Tibial nerve (tissue), 4 donors: ENCODE measurements around the gene PPP2R2D. TPM values are rescaled to one million over a fixed set of nuclear protein-coding genes. Genes with fewer than 3 reads are reported as not detected.
A peak's percentile ranks its signal among the peaks of the same experiment; 100 is the strongest.

ENCODE experiments used
- DNase-seq, 2 donors: peaks; one replicate each; pipeline ENCODE4 v3.0.0-alpha.2; 2019; ENCODE audit warnings: low spot score in 2 of 2
- H3K27ac ChIP-seq, 4 donors: fragments of 200-600 bp; sonication (generic) in 3 of 4; one replicate each; pipeline ENCODE4 v1.5.1; 2017 to 2019; ENCODE audit warnings: mild to moderate bottlenecking in 1 of 4
- H3K27me3 ChIP-seq, 2 donors: fragments of 200-600 bp; sonication (generic) in 1 of 2; one replicate each; pipeline versions ENCODE4 v1.5.1 to v1.6.0; 2017 to 2019
- H3K36me3 ChIP-seq, 3 donors: fragments of 200-600 bp; sonication (generic); one replicate each; pipeline ENCODE4 v1.5.1; 2018 to 2019
- H3K4me1 ChIP-seq, 4 donors: fragments of 200-600 bp; sonication (generic) in 3 of 4; one replicate each; pipeline ENCODE4 v1.5.1; 2017 to 2019
- H3K4me3 ChIP-seq, 4 donors: fragments of 200-600 bp; sonication (generic) in 3 of 4; one replicate each; pipeline ENCODE4 v1.5.1; 2017 to 2019; ENCODE audit warnings: mild to moderate bottlenecking in 1 of 4, moderate library complexity in 1 of 4
- H3K9me3 ChIP-seq, 4 donors: fragments of 200-600 bp; sonication (generic) in 3 of 4; one replicate each; pipeline ENCODE4 v1.5.1; 2017 to 2019
- CTCF ChIP-seq, 5 experiments: fragments of 200-600 bp in 3 of 5; fragments of 450-650 bp in 2 of 5; sonication (generic) in 3 of 5; IDR thresholded peaks; one replicate each; pipeline ENCODE4 v1.5.1; 2016 to 2019; ENCODE audit warnings: antibody characterized with exemption in 5 of 5, mild to moderate bottlenecking in 3 of 5, moderate library complexity in 2 of 5
- EP300 ChIP-seq, 2 donors: sonication (generic); formaldehyde crosslinking; IDR thresholded peaks; one replicate each; pipeline ENCODE4 v1.6.1; 2017; ENCODE audit warnings: antibody characterized with exemption in 2 of 2, mild to moderate bottlenecking in 1 of 2
- POLR2A ChIP-seq, 2 donors: fragments of 450-650 bp; IDR thresholded peaks; one replicate each; pipeline ENCODE4 v1.6.1; 2017; ENCODE audit warnings: antibody characterized with exemption in 2 of 2, mild to moderate bottlenecking in 2 of 2, moderate library complexity in 2 of 2
- WGBS, 2 donors: methylation state at CpG; one replicate each; pipeline ENCODE4 v1.1.5; 2018; 5-methylcytosine and 5-hydroxymethylcytosine counted together
- total RNA-seq, 4 donors: library from RNA; depleted of rRNA; stranded (reverse); fragments of >200 nt; gene quantifications; one replicate each; pipeline ENCODE4 v1.1.0, GENCODE V29; 2016

PPP2R2D gene
- total RNA-seq, 4 donors from 2014 or later, result 22.9 to 35.1 (median 28.9) TPM

- Histone ChIP-seq H3K27me3 (peaks cover 0 to 13% of the 10 kb centered on the region in 2 donors), H3K4me1 (peaks cover 0 to 56% (median 29%) of the 10 kb centered on the region in 4 donors), H3K9me3 (no peaks in the 10 kb centered on the region), H3K36me3 (peaks cover 0 to 9% (median 0%) of the 10 kb centered on the region in 3 donors), H3K4me3 (peak overlapping the region; percentile 55 to 99 (median 72)), H3K27ac (peak overlapping the region; percentile 82 to 98 (median 92))
- TF ChIP-seq EP300 (IDR thresholded peaks at IDR 0.05), result peak in 1 of 2 donors; percentile 32
- no peak for TF ChIP-seq POLR2A (IDR thresholded peaks at IDR 0.05)
- no peak for TF ChIP-seq CTCF (IDR thresholded peaks at IDR 0.05)
- WGBS, 2 donors, result 1 to 2% methylated on average over 31 to 57 of the region's 83 CpGs
- peak in 1 of 2 donors; percentile 18 for DNase-seq
Measured at GRCh38 chr10:131901181-131901829, 497 bp downstream of the PPP2R2D start.

GRCh38 chr10:131902211-131902610 lies 1.4 kb downstream of the PPP2R2D start:
- WGBS, 2 donors, result 46 to 49% methylated on average over 5 of the region's 5 CpGs
- Histone ChIP-seq H3K4me1 (peaks cover 0 to 58% (median 30%) of the 10 kb centered on the region in 4 donors), H3K27me3 (peaks cover 0 to 13% of the 10 kb centered on the region in 2 donors), H3K4me3 (peak overlapping the region in 3 of 4 donors; percentile 55 to 99 (median 85)), H3K9me3 (no peaks in the 10 kb centered on the region), H3K27ac (peak overlapping the region in 1 of 4 donors; percentile 98), H3K36me3 (peaks cover 0 to 10% (median 0%) of the 10 kb centered on the region in 3 donors)
- no peak for DNase-seq
- no peak for TF ChIP-seq POLR2A (IDR thresholded peaks at IDR 0.05)
- TF ChIP-seq CTCF (IDR thresholded peaks at IDR 0.05), result no peak
- no peak for TF ChIP-seq EP300 (IDR thresholded peaks at IDR 0.05)

- Histone ChIP-seq H3K27me3 (peaks cover 0 to 13% of the 10 kb centered on the region in 2 donors), H3K36me3 (peaks cover 0 to 13% (median 0%) of the 10 kb centered on the region in 3 donors), H3K27ac (no peak overlapping the region), H3K9me3 (no peaks in the 10 kb centered on the region), H3K4me1 (peaks cover 0 to 58% (median 30%) of the 10 kb centered on the region in 4 donors), H3K4me3 (peak overlapping the region in 1 of 4 donors; percentile 99)
- TF ChIP-seq EP300 (IDR thresholded peaks at IDR 0.05), result no peak
- TF ChIP-seq CTCF (IDR thresholded peaks at IDR 0.05), result no peak
- TF ChIP-seq POLR2A (IDR thresholded peaks at IDR 0.05), result no peak
- 86 to 91% methylated on average over 9 of the region's 9 CpGs for WGBS, 2 donors
- no peak for DNase-seq
Measured at GRCh38 chr10:131902691-131903090, 1.9 kb downstream of the PPP2R2D start.

GRCh38 chr10:131905267-131905571 lies 4.4 kb downstream of the PPP2R2D start:
- H3K36me3 ChIP-seq, result peaks cover 0 to 20% (median 0%) of the 10 kb centered on the region in 3 donors
- H3K27ac ChIP-seq, result no peak overlapping the region
- DNase-seq, result no peak
- no peak overlapping the region for H3K4me3 ChIP-seq
- no peaks in the 10 kb centered on the region for H3K9me3 ChIP-seq
- TF ChIP-seq CTCF (IDR thresholded peaks at IDR 0.05), result no peak
- no peak for TF ChIP-seq EP300 (IDR thresholded peaks at IDR 0.05)
- no peak for TF ChIP-seq POLR2A (IDR thresholded peaks at IDR 0.05)
- peaks cover 0 to 70% (median 27%) of the 10 kb centered on the region in 4 donors for H3K4me1 ChIP-seq
- no peaks in the 10 kb centered on the region for H3K27me3 ChIP-seq
- 80 to 83% methylated on average over 5 of the region's 5 CpGs for WGBS, 2 donors

GRCh38 chr10:131905603-131906268 lies 4.9 kb downstream of the PPP2R2D start:
- 80 to 84% methylated on average over 17 of the region's 17 CpGs for WGBS, 2 donors
- Histone ChIP-seq H3K36me3 (peaks cover 0 to 20% (median 0%) of the 10 kb centered on the region in 3 donors), H3K9me3 (no peaks in the 10 kb centered on the region), H3K4me3 (no peak overlapping the region), H3K27me3 (no peaks in the 10 kb centered on the region), H3K4me1 (peaks cover 0 to 74% (median 27%) of the 10 kb centered on the region in 4 donors), H3K27ac (no peak overlapping the region)
- no peak for DNase-seq
- TF ChIP-seq POLR2A (IDR thresholded peaks at IDR 0.05), result no peak
- no peak for TF ChIP-seq CTCF (IDR thresholded peaks at IDR 0.05)
- no peak for TF ChIP-seq EP300 (IDR thresholded peaks at IDR 0.05)
